ENCODE results near the gene ARID5B.

ARID5B gene

GRCh38 chr10:61991166-61991565, 89.7 kb downstream of the ARID5B start:
- no peak for DNase-seq (ENCODE audit: low spot score)

DNA sequence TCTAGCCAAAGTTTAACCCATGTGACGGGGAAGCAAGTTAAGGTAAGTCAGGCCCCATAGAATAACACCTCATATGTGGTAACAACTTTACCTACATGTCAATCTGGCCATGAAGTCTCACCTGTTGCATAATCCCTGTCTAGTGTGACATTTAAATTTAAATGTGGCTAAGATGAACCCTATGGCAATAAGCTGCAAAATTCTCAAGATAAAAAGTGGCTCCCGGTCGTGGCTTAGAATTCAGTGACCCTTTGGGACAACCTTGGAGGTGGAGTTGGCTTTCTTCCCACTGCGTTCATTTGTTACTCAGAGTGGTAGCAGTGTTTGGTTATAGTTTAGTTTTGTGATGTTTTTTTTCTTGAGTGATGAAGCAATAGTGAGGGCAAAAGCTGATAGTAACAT, 90.6 kb downstream of the ARID5B start:
- DNase-seq (ENCODE audit: low spot score) = no peak

GRCh38 chr10:61992671-61993668, 91.5 kb downstream of the ARID5B start:
- DNase-seq (ENCODE audit: low spot score) = no peak

GRCh38 chr10:61993711-61994401, 92.4 kb downstream of the ARID5B start:
- no peak for DNase-seq (ENCODE audit: low spot score)

DNA sequence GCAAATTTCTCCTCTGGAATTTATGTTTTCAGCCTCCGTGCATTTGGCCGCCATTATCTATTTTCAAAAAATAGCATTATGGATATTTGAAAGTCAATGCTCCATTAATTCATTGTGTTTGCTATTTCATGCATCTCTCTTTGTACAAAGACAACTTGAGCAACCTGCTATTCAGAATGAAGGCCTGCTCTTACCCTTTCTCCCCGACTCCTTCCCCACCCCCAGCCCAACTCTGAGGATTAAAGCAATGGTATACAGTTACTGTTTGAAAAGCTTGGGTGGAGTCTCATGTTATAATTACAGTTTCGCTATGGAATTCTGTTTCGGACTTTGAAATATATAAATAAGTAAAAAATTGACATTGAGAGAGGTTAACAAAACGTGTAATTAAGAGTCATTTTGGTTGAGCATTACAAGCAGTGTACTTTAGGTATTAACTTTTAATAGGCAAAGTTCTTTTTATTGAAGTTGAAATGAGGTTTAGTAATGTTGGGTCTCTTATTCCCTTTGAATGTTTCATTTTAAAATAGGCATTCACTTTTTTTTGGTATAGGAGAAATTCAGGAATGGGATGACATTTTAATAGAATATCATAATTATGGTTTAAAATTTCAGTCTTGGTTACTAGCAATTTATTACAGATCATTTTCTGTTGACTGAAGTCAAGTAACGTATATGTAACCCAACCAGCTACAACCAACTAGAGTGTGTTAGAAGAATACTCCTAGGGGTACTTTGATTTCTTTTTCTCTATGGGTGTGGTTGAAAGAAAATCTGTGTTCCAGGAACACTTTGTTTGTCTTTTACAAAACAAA, 93.1 kb downstream of the ARID5B start:
- DNase-seq (ENCODE audit: low spot score) = no peak

- DNase-seq (ENCODE audit: low spot score) = no peak
These were observed 93.7 kb downstream of the ARID5B start for GRCh38 chr10:61995220-61995503.

DNA sequence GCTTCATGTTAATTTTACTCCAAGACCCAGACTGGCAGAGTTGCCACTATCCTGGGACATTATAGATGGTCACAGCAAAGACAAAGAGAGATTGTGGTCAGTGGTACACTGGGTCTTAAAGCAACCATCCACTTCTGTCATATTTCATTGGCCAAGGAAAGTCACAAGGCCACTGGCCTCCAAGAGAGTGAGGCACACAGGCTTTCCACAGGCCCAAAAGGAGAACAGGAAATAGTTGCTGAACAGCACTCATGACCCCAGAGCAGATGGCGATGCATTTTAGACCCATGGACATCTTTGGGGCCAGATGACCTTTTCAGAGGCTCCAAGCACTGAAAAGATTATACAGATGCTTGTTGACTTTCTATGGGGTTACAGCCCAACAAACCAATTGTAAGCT, 97.4 kb downstream of the ARID5B start:
- no peak for DNase-seq (ENCODE audit: low spot score)

DNA sequence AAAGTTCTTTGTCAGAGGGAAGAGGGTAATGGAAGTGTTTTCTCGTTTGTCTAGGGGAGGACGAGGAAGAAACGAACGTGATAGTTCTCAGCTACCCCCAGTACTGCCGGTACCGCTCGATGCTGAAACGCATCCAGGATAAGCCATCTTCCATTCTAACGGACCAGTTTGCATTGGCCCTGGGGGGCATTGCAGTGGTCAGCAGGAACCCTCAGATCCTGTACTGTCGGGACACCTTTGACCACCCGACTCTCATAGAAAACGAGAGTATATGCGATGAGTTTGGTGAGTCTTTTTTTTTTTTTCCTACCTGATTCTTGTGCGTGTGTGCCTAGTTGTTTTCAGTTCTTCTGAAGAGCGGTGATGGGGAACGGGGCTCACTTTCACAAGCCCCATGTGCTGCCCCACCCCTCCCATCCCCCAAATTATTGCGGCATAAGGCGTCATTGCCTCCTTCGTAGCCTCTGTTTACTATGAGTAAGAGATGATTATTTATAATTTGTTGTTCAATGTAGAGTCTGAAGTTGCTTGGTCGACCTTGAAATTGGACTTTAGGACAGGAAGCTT, 98.6 kb downstream of the ARID5B start:
- no peak for DNase-seq (ENCODE audit: low spot score)

DNA sequence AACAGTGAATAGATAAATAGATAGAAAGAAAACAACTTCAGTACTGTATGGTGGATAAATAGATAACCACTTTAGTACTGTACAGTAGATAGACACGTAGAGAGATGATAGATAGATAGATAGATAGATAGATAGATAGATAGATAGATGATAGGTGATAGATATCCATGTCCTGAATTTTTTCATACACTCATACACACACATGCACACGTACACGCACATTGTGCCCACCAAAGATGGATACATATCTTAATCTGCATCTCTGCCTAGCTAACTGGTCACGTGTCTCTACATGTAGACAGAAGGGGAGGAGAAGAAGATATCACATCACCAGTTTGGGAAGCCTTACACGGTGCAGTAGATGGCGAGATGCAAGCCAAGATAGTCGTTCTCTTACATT, 99.2 kb downstream of the ARID5B start:
- no peak for DNase-seq (ENCODE audit: low spot score)

- DNase-seq (ENCODE audit: low spot score) = no peak
These were observed 100.4 kb downstream of the ARID5B start for GRCh38 chr10:62001898-62002297.

DNA sequence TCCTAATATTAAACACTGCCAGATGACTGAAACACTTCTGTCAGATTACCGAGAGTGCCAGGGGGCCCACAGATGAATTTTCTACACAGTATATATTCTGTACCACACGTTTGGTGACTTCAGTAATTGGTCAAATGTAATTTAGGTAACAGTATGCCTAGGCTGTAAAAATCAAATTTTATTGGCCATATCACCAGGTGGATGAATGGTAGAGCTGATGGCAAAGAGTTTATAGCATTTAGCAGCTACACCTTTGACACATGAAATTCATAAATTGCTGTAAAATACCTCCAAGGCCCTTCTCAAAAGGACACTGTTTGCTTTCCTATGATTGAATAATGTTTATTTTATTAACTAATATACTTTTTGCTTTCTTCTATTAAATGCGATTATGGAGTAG, 101.3 kb downstream of the ARID5B start:
- DNase-seq (ENCODE audit: low spot score) = no peak

- DNase-seq (ENCODE audit: low spot score) = peak; percentile 32
These were observed 102.5 kb downstream of the ARID5B start for GRCh38 chr10:62004042-62004441.

- DNase-seq (ENCODE audit: low spot score) = no peak
These were observed 103.8 kb downstream of the ARID5B start for GRCh38 chr10:62005281-62005680.

DNA sequence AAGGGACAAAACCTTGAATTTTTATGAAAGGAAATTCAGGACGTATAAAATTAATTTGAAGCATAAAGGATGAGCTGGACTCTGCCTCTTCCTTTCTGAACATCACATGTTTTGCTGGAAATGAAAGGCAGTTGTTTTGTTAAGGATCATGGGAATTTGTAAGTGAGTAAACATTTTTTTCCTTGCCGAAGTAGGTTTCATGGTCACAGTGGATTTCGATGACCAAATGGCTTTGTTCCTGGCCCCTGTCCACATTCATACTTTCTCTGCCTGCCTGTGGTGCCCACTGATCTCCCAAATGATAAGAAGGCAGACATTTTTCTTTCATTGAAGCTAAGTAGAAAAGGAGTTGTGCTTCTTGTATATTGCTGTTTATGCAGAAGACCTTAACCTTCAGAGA, 104.2 kb downstream of the ARID5B start:
- DNase-seq (ENCODE audit: low spot score) = no peak

DNA sequence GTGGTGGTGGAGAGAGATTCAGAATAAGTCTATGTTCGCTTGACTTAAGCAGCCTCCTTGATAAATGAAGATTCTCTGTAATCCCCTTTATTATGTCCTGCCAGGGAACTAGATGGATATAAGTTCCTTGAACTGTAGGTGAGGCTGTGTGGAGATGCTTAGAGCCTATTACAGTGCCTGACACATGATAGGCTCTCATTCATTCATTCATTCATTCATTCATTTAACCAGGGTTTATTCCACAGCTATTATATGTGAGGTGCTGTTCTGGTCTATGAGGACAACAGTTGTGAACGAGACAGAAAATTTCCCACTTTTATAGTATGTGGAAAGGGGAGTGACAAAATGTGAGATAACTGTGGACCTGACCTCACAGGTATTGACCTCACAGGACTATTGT, 105.6 kb downstream of the ARID5B start:
- no peak for DNase-seq (ENCODE audit: low spot score)

DNA sequence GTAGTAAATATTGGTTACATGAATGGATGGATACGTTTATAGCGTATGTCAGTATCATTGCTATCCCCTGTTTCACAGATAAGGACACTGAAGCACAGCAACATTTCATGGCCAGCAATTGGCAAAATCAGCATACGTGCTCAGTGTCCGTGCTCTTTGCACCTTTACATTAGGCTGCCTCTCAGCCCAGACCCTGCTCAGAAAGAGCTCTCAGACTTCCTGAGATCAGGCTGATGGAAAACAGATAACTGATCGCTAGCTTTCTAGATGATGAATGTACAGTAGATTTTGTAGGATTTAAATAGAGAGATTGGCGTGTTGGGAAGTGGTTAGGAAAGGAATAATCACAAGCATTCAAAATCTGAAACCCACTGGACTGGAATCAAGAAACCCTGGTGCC, 106.7 kb downstream of the ARID5B start:
- DNase-seq (ENCODE audit: low spot score) = no peak

GRCh38 chr10:62008946-62009345, 107.4 kb downstream of the ARID5B start:
- DNase-seq (ENCODE audit: low spot score) = no peak

- no peak for DNase-seq (ENCODE audit: low spot score)
These were observed 108.9 kb downstream of the ARID5B start for GRCh38 chr10:62010366-62010765.

DNA sequence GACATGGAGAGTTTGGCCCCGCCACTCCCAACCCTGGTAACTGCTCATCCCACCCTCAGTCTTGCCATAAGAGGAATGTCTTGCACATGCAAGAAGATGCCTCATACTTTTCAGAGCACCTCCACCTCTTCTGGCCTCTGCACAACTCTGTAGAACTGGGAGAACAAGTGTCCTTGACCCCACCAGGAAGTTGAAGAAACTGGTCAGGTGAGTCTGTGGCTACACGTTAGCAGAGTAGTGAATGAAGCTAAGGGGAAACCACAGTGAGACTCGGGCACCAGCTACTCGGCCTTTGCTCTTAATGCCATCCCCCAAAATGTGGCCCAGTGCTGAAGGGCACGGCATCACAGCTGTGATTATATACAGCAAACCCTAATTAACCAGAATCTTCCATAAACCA, 110.1 kb downstream of the ARID5B start:
- DNase-seq (ENCODE audit: low spot score) = no peak

DNA sequence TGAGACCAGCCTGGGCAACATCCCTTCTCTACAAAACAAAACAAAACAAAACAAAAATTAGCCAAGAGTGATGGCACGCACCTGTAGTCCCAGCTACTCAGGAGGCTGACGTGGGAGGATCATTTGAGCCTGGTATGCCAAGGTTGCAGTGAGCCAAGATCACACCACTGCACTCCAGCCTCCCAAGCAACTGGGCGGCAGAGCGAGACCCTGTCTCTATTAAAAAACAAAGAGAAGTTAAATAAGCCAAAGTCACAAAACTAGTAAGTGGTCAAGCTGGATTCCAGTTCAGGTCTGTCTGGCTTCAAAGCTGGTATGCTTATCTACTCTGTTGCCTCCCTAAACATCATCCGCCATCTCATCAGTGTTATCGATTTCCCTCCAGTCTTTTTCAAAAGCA, 110.8 kb downstream of the ARID5B start:
- DNase-seq (ENCODE audit: low spot score) = no peak

- DNase-seq (ENCODE audit: low spot score) = no peak
These were observed 113.0 kb downstream of the ARID5B start for GRCh38 chr10:62014510-62014909.

GRCh38 chr10:62015994-62016393, 114.5 kb downstream of the ARID5B start:
- no peak for DNase-seq (ENCODE audit: low spot score)

Data from cerebellar cortex (tissue), 1 donor.